Suppressor macrophage (primary cell): ENCODE measurements around the gene ZNF488.
"Not testable (repeated sequence)": the region's sequence is repeated elsewhere in the genome, so short reads cannot be mapped to it uniquely, and the experiment has no call there.

Experiments used
- DNase-seq, 4 experiments: peaks; one replicate each; pipeline ENCODE4 v3.0.0-alpha.2; 2020 to 2022

ZNF488 gene

GRCh38 chr10:47409866-47410256, 25.8 kb upstream of the ZNF488 start:
- no peak for DNase-seq

DNA sequence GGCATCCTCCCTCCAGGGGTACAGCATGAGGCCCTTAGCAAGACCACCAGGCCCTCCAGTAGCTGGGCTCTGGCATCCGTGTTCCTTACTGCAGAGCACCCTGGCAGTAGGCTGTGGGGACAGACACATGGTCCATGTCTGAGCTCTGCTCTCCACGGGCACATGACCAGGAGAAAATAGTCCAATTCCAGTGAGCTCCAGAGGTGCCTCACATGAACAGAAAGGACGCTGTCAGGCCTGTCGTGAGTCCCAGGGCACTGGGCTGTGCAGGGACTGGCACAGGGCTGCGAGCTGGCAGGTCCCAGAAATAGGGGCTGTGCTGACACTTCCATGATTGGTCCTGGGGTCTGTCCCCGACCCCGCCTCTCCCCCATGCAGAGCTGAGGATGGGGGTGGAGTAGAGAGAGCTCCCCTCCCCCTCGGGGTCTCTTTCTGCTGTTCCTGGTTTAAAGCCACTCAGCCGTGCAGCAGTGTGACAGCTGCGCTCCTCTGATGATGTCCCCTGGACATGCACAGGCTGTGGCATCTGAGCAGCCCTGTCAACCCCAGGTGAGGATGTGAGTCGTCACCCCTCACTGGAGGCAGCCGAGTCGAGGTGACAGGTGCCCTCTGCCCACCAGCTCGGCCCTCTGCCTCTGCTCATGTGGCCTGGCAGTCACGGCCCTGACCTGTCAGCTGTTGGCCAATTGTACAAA, 25.2 kb upstream of the ZNF488 start:
- no peak for DNase-seq

GRCh38 chr10:47408606-47409005, 24.5 kb upstream of the ZNF488 start:
- peak; percentile 56 to 78 (median 72) for DNase-seq

- DNase-seq: no peak
Measured at GRCh38 chr10:47406870-47407691, 23.0 kb upstream of the ZNF488 start.

DNA sequence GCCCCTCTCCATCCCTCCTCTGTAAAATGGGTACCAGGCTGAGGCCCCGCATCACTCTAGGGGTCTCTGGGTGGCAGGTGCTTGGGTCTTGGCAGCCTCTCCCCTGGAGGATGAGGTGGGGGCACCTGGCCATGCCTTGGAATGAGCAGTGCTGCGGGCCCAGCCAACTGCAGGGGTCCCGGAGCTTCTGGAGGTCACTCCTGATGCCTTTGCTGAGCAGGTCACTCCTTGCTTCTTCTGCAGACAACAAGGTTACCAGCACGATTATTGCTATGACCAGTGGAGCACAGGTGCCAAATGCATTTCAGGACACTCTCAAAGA, 22.4 kb upstream of the ZNF488 start:
- no peak for DNase-seq

DNA sequence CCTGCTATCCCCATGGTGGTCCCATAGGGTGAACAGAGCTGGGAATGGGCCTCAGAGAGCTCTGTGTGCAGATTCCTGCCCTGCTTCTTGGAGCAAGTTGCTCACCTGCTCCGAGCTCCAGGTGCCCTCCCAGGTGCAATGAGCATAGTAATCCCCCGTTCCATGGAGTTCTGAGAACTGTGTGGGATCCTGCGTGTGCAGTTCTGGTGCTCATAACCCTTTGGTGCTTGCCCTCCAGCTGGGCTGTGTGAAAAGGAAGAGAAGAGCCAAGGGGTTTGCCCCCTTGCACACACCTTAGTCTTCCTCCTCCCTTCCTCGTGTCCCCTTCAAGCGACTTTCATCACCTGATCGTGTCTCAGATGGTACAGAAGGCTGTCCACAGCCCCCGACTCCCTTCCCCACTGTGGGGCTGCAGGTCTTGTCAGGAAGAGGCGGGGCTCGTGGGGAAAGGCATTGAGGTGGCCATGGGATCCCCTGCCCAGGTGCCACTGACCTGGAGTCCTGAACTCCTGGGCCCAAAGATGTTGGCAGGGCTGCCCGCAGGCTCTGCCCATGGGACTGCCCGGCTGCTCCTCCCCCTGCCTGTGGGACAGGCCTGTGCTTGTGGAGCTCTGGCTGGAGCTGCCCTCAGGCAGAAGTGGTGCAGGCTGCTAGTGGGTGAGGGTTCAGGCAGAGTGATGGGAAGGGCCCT, 21.9 kb upstream of the ZNF488 start:
- DNase-seq: no peak

DNA sequence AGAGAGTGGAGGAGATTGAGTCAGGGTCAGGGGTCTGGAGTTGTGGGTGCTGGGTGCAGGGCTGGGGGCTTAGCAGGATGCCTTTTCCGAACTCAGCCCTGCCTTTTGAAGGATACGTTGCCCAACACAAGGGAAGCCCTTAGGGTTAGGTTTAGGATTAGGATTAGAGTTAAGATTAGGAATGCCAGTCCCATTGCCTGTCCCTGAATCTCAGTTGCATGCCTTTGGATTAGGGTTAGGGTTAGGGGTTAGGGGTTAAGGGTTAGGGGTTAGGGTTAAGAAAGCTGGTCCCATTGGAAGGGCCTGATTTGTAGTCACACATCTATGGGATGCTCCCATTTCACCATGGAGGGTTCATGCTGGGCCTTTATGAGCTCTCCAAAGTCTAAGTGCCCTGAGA, 20.8 kb upstream of the ZNF488 start:
- no peak for DNase-seq

DNA sequence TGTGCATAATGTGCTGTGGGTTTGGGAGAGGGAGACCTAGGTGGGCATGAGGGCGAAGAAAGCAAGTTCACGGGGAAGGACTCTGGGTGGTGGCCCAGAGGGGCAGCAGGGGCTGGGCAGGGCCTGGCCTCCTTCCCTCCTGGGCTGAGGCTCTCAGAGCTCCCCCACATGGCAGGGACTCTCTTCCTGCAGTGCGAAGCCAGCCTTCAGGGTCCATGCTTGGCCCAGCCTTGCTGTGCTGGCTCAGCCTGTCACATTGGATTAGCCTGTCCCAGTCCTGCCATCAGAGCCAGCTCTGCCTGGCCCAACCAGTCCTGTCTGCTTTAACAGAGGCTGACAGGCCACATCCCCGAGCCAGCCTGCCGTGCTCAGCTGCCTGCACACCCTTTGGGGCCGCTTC, 20.4 kb upstream of the ZNF488 start:
- DNase-seq: no peak

GRCh38 chr10:47403446-47404318, 19.6 kb upstream of the ZNF488 start:
- peak in 1 of 4 experiments; percentile 21 for DNase-seq

GRCh38 chr10:47402641-47403301, 18.7 kb upstream of the ZNF488 start:
- no peak for DNase-seq

GRCh38 chr10:47401874-47402640, 18.0 kb upstream of the ZNF488 start:
- DNase-seq: no peak

DNA sequence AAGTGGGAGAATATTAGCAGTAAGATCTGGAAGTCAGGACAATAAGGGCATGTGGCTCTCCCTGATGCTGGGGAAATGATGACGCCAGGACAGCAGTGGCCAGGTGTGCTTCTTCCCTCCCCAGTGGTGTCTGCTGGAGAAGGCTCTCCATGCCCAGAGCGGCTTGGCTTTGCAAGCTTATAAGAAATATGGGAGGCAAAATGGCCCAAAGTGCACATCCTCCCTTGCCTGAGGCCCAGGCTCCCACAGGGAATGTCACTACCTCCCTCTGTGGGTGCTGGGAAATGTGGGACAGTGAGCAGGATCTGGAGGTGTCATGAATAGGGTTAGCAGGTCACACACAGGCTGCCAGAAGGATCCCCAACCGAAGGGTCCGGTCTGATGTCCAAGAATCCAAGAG, 17.1 kb upstream of the ZNF488 start:
- no peak for DNase-seq

GRCh38 chr10:47400786-47401185, 16.7 kb upstream of the ZNF488 start:
- DNase-seq: no peak

DNA sequence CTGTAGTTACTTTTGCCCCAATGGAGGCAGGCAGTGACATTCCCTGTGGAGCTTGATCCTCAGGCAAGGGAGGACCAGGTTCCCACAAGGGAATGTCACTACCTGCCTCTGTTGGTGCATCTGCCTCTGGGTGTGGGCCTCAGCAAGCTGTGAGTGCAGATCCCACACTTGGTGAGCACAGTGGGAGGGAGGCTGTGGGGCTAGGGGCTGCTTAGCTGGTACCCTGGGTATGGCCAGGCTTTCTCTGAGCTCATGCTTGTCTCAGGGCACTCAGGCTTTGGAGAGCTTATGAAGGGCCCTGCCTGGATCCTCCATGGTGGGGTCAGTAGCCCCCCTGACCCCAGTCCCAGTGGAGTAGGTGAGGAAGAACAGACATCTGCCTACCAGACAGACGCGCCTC, 16.2 kb upstream of the ZNF488 start:
- no peak for DNase-seq

GRCh38 chr10:47397256-47397655, 13.2 kb upstream of the ZNF488 start:
- no peak for DNase-seq

GRCh38 chr10:47396311-47396717, 12.2 kb upstream of the ZNF488 start:
- DNase-seq: no peak

DNA sequence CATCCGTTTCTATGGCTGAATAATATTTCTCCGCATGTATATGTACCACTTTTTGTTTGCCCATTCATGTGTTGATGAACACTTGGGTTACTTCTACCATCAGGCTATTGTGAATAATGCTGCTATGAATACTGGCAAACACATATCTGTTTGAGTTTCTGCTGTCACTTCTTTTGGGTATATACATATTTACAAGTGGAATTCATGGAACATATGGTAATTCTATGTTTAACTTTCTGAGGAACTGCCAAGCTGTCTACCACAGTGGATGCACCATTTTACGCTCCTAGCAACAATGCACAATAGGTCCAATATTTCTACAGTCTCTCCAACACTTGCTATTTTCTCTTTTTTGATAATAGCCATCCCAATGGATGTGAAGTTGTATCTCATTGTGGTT, 5.5 kb upstream of the ZNF488 start:
- no peak for DNase-seq

DNA sequence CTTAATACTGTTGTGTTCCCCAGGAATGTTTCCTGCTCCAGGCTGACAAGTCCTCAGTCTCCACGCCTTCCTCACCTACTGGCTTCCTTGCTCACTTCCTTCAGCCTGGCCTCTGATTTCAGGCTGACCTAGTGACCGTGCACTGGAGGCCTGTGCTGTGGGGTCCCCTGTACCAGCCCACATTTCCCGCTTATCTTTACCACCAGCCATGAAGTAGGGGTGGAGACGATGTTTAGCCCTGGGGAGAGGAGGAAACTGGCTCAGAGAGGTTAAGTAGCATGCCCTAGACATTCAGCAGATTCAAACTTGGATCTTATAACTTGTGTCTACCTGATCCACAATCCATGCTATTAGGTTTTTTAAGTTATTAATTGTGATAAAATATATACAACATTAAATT, 4.8 kb upstream of the ZNF488 start:
- DNase-seq: no peak

GRCh38 chr10:47386104-47386503, 2.0 kb upstream of the ZNF488 start:
- not testable (repeated sequence) for DNase-seq

GRCh38 chr10:47383261-47384147, 589 bp downstream of the ZNF488 start:
- no peak for DNase-seq
